ENCODE measurements around the gene COMMD6. TPM values are rescaled to one million over a fixed set of nuclear protein-coding genes. Genes with fewer than 3 reads are reported as not detected.

Gene COMMD6
- total RNA-seq, 4 donors from 2014 or later = 17.0 to 29.4 (median 20.4) TPM

GRCh38 chr13:75579529-75579928 lies 41.9 kb upstream of the COMMD6 start:
- no peaks in the 10 kb centered on the region for H3K9me3 ChIP-seq
- intact Hi-C loops (cut with DNase I; ENCODE audit: low total_unique reads) = no loop called here
- H3K4me1 ChIP-seq = peaks cover 13% of the 10 kb centered on the region in 2 donors
- no peak overlapping the region for H3K4me3 ChIP-seq
- DNase-seq (no peak), ATAC-seq (no peak)
- in situ Hi-C loops (cut with MboI; ENCODE audit: low sequenced_read_pairs in 4 of 4) = no loop called here
- TF ChIP-seq CTCF (IDR thresholded peaks at IDR 0.05 in 4 of 5, conservative IDR thresholded peaks at IDR 0.05 in 1 of 5) = no peak
- no peak for TF ChIP-seq POLR2A (IDR thresholded peaks at IDR 0.05)
- peaks cover 0 to 25% of the 10 kb centered on the region in 2 donors for H3K36me3 ChIP-seq
- H3K27me3 ChIP-seq = no peaks in the 10 kb centered on the region
- H3K27ac ChIP-seq = peak overlapping the region in 2 of 4 donors; percentile 39 to 54

DNA sequence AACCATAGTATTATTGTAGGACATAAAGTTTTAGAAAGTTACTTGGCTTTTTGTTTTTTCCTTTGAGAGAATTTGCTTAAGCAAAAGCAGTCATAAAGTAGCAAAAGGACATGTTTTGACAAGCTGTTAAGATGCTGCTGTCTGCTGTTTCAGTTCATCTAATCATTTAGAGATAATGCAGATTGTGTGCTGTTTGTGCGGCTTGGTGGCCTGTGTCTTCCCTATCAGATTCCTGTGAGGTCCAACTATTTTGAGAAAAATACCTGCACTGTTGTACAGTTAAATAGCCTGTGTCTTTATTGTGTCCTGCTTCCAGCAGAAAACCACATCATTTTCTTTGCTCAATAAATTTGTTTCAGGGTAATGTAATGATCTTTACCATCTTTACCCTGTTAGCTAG lies 31.9 kb upstream of the COMMD6 start:
- no peak for TF ChIP-seq POLR2A (IDR thresholded peaks at IDR 0.05)
- TF ChIP-seq CTCF (IDR thresholded peaks at IDR 0.05 in 4 of 5, conservative IDR thresholded peaks at IDR 0.05 in 1 of 5) = no peak
- no peak for ATAC-seq
- in situ Hi-C loops (cut with MboI; ENCODE audit: low sequenced_read_pairs in 4 of 4) (no loop called here), intact Hi-C loops (cut with DNase I; ENCODE audit: low total_unique reads) (no loop called here)
- Histone ChIP-seq H3K27ac (no peak overlapping the region), H3K4me3 (no peak overlapping the region), H3K27me3 (no peaks in the 10 kb centered on the region), H3K36me3 (peaks cover 0 to 60% of the 10 kb centered on the region in 2 donors), H3K4me1 (no peaks in the 10 kb centered on the region), H3K9me3 (no peaks in the 10 kb centered on the region)
- DNase-seq = no peak

GRCh38 chr13:75566658-75567057 lies 29.0 kb upstream of the COMMD6 start:
- DNase-seq (no peak), ATAC-seq (no peak)
- no peak for TF ChIP-seq POLR2A (IDR thresholded peaks at IDR 0.05)
- peak in 1 of 5 experiments; percentile 16 for TF ChIP-seq CTCF (IDR thresholded peaks at IDR 0.05 in 4 of 5, conservative IDR thresholded peaks at IDR 0.05 in 1 of 5)
- no peak overlapping the region for H3K4me3 ChIP-seq
- no peaks in the 10 kb centered on the region for H3K4me1 ChIP-seq
- no peaks in the 10 kb centered on the region for H3K9me3 ChIP-seq
- H3K27me3 ChIP-seq = no peaks in the 10 kb centered on the region
- H3K36me3 ChIP-seq = peaks cover 0 to 52% of the 10 kb centered on the region in 2 donors
- H3K27ac ChIP-seq = no peak overlapping the region
- in situ Hi-C loops (cut with MboI; ENCODE audit: low sequenced_read_pairs in 4 of 4) = no loop called here
- intact Hi-C loops (cut with DNase I; ENCODE audit: low total_unique reads) = no loop called here

DNA sequence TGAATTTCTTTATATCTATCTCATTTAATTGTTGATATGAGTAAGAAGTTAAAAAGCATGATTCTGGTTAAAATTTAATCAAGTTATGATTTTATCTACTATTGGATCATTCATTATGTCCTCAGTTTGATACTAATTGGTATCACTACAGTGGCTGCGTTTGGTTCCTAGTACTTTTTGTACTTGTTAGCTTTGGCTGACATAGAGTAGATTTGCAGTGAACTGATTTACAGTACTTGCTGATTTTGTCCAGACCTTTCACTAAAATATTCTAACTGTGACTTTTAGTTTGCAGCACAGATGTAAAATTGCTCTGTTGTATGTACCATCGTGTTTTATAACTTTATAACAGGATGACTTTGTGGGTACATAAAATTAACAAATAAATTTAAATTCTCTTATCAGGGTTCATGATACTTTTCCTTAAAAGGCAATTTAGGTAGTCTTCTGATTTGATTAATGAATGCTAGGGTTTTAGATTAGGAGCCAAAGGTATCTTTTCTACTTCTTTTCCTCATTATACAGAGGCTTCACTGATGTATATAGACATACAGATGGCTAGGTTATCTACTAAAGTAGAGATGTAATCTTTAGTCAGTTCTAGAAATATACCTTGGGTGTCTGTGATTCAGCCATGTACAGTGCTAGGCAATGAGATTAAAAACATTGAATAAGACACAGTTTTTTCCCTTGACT lies 20.7 kb upstream of the COMMD6 start:
- Histone ChIP-seq H3K4me3 (no peak overlapping the region), H3K4me1 (peaks cover 20 to 24% of the 10 kb centered on the region in 2 donors), H3K27me3 (no peaks in the 10 kb centered on the region), H3K36me3 (peaks cover 0 to 26% of the 10 kb centered on the region in 2 donors), H3K27ac (no peak overlapping the region), H3K9me3 (no peaks in the 10 kb centered on the region)
- no peak for ATAC-seq
- DNase-seq = no peak
- in situ Hi-C loops (cut with MboI; ENCODE audit: low sequenced_read_pairs in 4 of 4) = no loop called here
- no peak for TF ChIP-seq POLR2A (IDR thresholded peaks at IDR 0.05)
- no peak for TF ChIP-seq CTCF (IDR thresholded peaks at IDR 0.05 in 4 of 5, conservative IDR thresholded peaks at IDR 0.05 in 1 of 5)
- intact Hi-C loops (cut with DNase I; ENCODE audit: low total_unique reads) = no loop called here

Measured in gastrocnemius medialis (tissue), 4 donors.